ENCODE data around the gene DDIT4.

The DDIT4 gene

DNA sequence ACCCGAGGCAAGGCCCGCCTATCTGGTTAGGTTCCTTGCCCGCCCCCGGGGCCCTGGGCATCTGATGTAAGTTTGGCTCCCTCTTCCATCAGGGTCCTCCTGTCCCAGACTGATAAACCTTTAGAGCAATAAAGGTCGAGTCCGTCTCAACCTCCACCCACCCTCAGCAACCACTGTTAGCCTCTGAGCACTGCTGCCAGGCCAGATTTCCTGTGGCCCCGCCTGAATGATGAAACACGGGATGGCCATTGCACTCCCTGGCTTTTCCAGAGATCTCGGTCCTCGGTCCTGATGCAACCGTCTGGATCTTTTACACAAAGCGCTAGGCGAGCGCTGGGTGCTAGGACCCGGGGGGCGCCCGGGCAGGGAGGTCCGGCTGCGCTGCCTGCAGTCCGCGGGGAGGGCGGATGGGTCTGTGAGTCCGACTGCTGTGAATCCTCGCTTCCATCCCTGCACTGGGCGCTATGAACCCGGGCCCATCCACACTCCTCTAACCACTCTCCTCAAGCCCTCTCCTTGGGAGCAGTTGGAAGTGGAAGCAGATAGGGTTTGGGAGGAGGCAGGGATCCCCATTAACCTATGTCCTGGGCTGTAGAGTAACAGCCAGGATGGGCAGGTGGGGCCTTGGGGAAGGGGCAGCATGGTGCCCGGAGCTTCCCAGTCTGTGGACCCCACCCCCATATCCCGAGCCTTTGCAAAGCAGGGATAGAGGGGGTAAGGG is 875 bp upstream of the DDIT4 start:
- peak overlapping the region; percentile 96 for H3K4me3 ChIP-seq (ENCODE audit: low read length)
- peak; percentile 90 for DNase-seq (ENCODE audit: low read depth)
- TF ChIP-seq, protein P1, sequence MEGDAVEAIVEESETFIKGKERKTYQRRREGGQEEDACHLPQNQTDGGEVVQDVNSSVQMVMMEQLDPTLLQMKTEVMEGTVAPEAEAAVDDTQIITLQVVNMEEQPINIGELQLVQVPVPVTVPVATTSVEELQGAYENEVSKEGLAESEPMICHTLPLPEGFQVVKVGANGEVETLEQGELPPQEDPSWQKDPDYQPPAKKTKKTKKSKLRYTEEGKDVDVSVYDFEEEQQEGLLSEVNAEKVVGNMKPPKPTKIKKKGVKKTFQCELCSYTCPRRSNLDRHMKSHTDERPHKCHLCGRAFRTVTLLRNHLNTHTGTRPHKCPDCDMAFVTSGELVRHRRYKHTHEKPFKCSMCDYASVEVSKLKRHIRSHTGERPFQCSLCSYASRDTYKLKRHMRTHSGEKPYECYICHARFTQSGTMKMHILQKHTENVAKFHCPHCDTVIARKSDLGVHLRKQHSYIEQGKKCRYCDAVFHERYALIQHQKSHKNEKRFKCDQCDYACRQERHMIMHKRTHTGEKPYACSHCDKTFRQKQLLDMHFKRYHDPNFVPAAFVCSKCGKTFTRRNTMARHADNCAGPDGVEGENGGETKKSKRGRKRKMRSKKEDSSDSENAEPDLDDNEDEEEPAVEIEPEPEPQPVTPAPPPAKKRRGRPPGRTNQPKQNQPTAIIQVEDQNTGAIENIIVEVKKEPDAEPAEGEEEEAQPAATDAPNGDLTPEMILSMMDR (IDR thresholded peaks at IDR 0.05; ENCODE audit: insufficient read depth, low read depth, low read length, missing control alignments), result no peak

DNA sequence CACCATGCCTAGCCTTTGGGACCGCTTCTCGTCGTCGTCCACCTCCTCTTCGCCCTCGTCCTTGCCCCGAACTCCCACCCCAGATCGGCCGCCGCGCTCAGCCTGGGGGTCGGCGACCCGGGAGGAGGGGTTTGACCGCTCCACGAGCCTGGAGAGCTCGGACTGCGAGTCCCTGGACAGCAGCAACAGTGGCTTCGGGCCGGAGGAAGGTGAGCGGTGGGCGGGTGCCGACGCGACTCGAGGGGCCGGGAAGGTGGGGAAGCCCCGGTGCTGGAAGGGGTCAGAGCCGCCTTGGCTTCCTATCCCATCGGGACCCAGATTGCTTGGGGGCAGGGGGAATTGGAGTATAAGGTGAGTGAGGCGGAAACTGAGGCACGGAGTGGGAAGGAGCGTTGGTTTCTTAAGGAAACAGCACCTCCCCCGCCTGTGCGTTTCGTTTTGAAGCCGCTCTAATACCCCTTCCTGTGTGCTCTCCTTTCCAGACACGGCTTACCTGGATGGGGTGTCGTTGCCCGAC is 547 bp downstream of the DDIT4 start:
- TF ChIP-seq, protein P1 (IDR thresholded peaks at IDR 0.05; ENCODE audit: insufficient read depth, low read depth, low read length, missing control alignments), result no peak
- DNase-seq (ENCODE audit: low read depth), result no peak
- H3K4me3 ChIP-seq (ENCODE audit: low read length), result peak overlapping the region; percentile 96

DNA sequence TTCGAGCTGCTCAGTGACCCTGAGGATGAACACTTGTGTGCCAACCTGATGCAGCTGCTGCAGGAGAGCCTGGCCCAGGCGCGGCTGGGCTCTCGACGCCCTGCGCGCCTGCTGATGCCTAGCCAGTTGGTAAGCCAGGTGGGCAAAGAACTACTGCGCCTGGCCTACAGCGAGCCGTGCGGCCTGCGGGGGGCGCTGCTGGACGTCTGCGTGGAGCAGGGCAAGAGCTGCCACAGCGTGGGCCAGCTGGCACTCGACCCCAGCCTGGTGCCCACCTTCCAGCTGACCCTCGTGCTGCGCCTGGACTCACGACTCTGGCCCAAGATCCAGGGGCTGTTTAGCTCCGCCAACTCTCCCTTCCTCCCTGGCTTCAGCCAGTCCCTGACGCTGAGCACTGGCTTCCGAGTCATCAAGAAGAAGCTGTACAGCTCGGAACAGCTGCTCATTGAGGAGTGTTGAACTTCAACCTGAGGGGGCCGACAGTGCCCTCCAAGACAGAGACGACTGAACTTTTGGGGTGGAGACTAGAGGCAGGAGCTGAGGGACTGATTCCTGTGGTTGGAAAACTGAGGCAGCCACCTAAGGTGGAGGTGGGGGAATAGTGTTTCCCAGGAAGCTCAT is 1.1 kb downstream of the DDIT4 start:
- H3K4me3 ChIP-seq (ENCODE audit: low read length), result peak overlapping the region; percentile 96
- DNase-seq (ENCODE audit: low read depth), result peak; percentile 56
- TF ChIP-seq, protein P1 (IDR thresholded peaks at IDR 0.05; ENCODE audit: insufficient read depth, low read depth, low read length, missing control alignments), result peak; percentile 54

DNA sequence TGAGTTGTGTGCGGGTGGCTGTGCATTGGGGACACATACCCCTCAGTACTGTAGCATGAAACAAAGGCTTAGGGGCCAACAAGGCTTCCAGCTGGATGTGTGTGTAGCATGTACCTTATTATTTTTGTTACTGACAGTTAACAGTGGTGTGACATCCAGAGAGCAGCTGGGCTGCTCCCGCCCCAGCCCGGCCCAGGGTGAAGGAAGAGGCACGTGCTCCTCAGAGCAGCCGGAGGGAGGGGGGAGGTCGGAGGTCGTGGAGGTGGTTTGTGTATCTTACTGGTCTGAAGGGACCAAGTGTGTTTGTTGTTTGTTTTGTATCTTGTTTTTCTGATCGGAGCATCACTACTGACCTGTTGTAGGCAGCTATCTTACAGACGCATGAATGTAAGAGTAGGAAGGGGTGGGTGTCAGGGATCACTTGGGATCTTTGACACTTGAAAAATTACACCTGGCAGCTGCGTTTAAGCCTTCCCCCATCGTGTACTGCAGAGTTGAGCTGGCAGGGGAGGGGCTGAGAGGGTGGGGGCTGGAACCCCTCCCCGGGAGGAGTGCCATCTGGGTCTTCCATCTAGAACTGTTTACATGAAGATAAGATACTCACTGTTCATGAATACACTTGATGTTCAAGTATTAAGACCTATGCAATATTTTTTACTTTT is 1.8 kb downstream of the DDIT4 start:
- TF ChIP-seq, protein P1 (IDR thresholded peaks at IDR 0.05; ENCODE audit: insufficient read depth, low read depth, low read length, missing control alignments), result no peak
- peak overlapping the region; percentile 96 for H3K4me3 ChIP-seq (ENCODE audit: low read length)
- no peak for DNase-seq (ENCODE audit: low read depth)

DNA sequence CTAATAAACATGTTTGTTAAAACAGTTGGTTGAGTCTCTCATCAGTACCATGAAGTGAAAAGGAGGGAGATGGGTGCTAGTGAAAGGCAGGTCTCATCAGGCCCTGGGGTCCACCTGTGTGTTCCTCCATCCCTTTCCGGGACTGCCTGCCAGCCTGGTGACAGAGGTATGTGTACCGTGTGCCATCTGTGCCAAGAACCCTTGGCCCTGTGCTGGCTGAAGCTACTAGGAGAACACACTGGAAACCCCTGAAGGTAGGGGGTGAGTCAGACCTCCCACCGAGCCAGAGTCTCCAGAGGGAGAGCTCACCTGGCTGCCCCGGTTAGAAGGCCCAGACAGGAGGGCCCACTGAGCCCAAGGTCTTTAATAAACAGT is 2.3 kb downstream of the DDIT4 start:
- TF ChIP-seq, protein P1 (IDR thresholded peaks at IDR 0.05; ENCODE audit: insufficient read depth, low read depth, low read length, missing control alignments), result no peak
- H3K4me3 ChIP-seq (ENCODE audit: low read length), result peak overlapping the region; percentile 96
- peak; percentile 81 for DNase-seq (ENCODE audit: low read depth)

DNA sequence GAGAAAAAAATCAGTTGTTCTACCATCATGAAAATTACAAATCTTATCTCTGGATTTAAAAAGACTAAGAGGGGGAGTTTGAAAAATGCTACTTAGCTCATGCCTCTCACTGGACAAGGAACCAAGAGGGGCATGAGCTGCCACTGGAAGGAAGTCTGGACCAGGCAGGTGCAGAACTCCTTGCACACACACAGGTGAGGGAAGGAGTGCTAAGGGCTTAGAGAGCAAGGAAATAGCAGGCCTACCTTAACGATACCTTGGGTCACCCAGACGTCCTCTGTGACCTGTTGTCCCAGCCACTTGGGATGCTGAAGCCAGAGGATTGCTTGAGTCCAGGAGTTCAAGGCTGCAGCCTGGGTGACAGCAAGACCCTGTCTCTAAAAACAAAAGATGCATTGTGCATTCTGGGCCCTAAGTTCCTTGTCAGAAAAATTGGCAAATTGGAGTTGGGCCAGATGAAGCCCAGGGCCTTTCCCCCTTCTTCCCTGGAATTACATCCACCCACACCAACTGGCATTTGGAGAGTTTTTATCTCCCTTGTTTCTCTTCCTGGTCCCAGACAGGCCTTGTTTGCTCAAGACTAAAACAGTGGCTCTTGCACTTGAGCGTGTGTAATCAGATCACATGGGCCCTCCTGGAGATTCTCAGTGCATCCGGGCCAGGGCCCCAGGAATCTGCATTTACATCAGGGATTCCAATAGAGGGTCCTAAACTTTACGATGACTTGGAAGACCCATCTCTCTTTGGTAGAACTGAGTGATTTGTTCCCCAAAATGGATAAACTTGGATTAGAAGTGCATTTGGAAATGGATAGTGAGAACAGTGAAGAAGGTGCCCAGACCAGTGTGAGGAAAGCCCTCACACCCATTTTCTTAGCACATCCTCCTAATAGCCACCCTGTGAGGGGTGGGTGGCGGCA is 3.0 kb downstream of the DDIT4 start:
- TF ChIP-seq, protein P1 (IDR thresholded peaks at IDR 0.05; ENCODE audit: insufficient read depth, low read depth, low read length, missing control alignments), result no peak
- peak overlapping the region; percentile 96 for H3K4me3 ChIP-seq (ENCODE audit: low read length)

More for the DNA sequence above, 3.0 kb downstream of the DDIT4 start:
- DNase-seq (ENCODE audit: low read depth), result peak; percentile 80
